Ovary (tissue), 3 donors: ENCODE results near the gene CCR9.

Experiments
- EP300 ChIP-seq: sonication (generic); formaldehyde crosslinking; IDR thresholded peaks from one replicate; pipeline ENCODE4 v1.6.1; 2017; ENCODE audit warnings: antibody characterized with exemption
- POLR2A ChIP-seq: fragments of 450-650 bp; IDR thresholded peaks from one replicate; pipeline ENCODE4 v1.6.1; 2017; ENCODE audit warnings: antibody characterized with exemption, mild to moderate bottlenecking, moderate library complexity
- TF ChIP-seq, protein P1 (sequence below), 3 donors: fragments of 450-650 bp in 2 of 3; fragments of 200-600 bp in 1 of 3; IDR thresholded peaks; one replicate each; pipeline versions ENCODE4 v1.5.1 to v1.8.0; 2016 to 2022; ENCODE audit warnings: antibody characterized with exemption in 3 of 3, mild to moderate bottlenecking in 1 of 3
- donor health status: DM: no; HTN: no; CAD: no.

DNA sequence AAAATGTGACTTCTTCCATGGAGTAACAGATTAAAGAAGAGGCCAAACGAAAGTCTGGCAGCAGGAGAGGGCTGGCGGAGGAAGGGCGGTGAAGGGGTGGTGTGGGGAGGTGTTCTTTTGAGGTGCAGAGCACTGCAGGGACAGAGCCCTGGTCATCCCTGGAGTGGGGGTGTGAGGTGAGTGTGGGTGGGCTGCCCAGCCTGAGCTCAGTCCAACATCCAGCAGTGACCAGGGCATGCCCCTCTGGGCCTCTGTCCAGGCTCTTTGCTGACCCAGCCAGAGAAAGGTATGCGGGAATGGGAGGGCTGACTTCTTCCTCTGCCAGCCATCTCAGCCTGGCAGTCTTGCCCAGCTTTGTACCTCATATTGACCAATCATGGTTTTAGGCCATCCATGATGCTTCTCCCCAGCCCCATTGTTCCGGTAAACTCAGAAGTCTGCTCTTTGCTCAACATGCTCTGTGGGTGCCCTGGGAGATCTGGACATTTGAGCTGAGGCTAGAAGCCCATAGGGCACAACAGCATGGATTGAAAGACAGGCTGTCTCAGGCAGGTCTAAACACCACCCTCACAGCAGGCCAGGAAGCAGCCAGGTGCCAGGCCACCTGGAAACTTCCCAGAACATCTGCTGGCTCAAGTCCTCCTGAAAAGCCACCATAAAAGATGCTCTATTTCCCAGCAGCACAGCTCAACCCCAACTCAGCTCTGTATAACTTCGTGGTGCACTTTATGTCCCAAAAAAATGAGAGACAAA lies 31.0 kb downstream of the CCR9 start:
- TF ChIP-seq, protein P1, sequence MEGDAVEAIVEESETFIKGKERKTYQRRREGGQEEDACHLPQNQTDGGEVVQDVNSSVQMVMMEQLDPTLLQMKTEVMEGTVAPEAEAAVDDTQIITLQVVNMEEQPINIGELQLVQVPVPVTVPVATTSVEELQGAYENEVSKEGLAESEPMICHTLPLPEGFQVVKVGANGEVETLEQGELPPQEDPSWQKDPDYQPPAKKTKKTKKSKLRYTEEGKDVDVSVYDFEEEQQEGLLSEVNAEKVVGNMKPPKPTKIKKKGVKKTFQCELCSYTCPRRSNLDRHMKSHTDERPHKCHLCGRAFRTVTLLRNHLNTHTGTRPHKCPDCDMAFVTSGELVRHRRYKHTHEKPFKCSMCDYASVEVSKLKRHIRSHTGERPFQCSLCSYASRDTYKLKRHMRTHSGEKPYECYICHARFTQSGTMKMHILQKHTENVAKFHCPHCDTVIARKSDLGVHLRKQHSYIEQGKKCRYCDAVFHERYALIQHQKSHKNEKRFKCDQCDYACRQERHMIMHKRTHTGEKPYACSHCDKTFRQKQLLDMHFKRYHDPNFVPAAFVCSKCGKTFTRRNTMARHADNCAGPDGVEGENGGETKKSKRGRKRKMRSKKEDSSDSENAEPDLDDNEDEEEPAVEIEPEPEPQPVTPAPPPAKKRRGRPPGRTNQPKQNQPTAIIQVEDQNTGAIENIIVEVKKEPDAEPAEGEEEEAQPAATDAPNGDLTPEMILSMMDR (IDR thresholded peaks at IDR 0.05), result no peak
- TF ChIP-seq POLR2A (no peak), EP300 (no peak)
